Raji (cell line): Measurements from ENCODE around the gene FAM89B.

ENCODE experiments used
- POLR2A ChIP-seq: IDR thresholded peaks from 2 replicates; pipeline ENCODE4 v1.6.1; 2011; ENCODE audit warnings: low read depth, low read length, control low read depth; ENCODE audit not compliant: insufficient read depth

The FAM89B gene

GRCh38 chr11:65574811-65575567 lies 2.7 kb downstream of the FAM89B start:
- TF ChIP-seq POLR2A = no peak

- TF ChIP-seq POLR2A = peak; percentile 73
Observed at GRCh38 chr11:65575568-65576231, 3.4 kb downstream of the FAM89B start, which contains the start of gene EHBP1L1. Gene EHBP1L1 (plus strand): TSS chr11:65576053. CDS start chr11:65576303, 250 bp downstream.

- TF ChIP-seq POLR2A = no peak
Observed at GRCh38 chr11:65576232-65576866, 4.0 kb downstream of the FAM89B start.

GRCh38 chr11:65576867-65577755 lies 4.8 kb downstream of the FAM89B start:
- no peak for TF ChIP-seq POLR2A

GRCh38 chr11:65577756-65578109 lies 5.4 kb downstream of the FAM89B start:
- no peak for TF ChIP-seq POLR2A

GRCh38 chr11:65578134-65578533 lies 5.8 kb downstream of the FAM89B start:
- TF ChIP-seq POLR2A = no peak

- TF ChIP-seq POLR2A = no peak
Observed at GRCh38 chr11:65578667-65579066, 6.3 kb downstream of the FAM89B start.

- TF ChIP-seq POLR2A = no peak
Observed at GRCh38 chr11:65579291-65579690, 7.0 kb downstream of the FAM89B start.

- TF ChIP-seq POLR2A = no peak
Observed at GRCh38 chr11:65580031-65580692, 7.8 kb downstream of the FAM89B start.

GRCh38 chr11:65580756-65581155 lies 8.4 kb downstream of the FAM89B start:
- TF ChIP-seq POLR2A = no peak

- TF ChIP-seq POLR2A = no peak
Observed at GRCh38 chr11:65581928-65582327, 9.6 kb downstream of the FAM89B start.

GRCh38 chr11:65583589-65583988 lies 11.3 kb downstream of the FAM89B start:
- no peak for TF ChIP-seq POLR2A

GRCh38 chr11:65584106-65584505 lies 11.8 kb downstream of the FAM89B start:
- no peak for TF ChIP-seq POLR2A

GRCh38 chr11:65584723-65585171 lies 12.4 kb downstream of the FAM89B start:
- no peak for TF ChIP-seq POLR2A

- TF ChIP-seq POLR2A = no peak
Observed at GRCh38 chr11:65585396-65586246, 13.3 kb downstream of the FAM89B start.
